Stimulated activated CD8-positive, alpha-beta memory T cell treated with anti-CD3 and anti-CD28 coated beads, Interleukin-4, amount 100 ng/mL, for 48 hours (primary cell): ENCODE data around the gene ZG16B.

Experiments used
- DNase-seq: peaks from one replicate; pipeline ENCODE4 v3.0.0-alpha.2; 2020

ZG16B gene

GRCh38 chr16:2848933-2849725, 19.0 kb downstream of the ZG16B start:
- DNase-seq: no peak

- no peak for DNase-seq
These were observed 22.1 kb downstream of the ZG16B start for GRCh38 chr16:2852003-2852730.

DNA sequence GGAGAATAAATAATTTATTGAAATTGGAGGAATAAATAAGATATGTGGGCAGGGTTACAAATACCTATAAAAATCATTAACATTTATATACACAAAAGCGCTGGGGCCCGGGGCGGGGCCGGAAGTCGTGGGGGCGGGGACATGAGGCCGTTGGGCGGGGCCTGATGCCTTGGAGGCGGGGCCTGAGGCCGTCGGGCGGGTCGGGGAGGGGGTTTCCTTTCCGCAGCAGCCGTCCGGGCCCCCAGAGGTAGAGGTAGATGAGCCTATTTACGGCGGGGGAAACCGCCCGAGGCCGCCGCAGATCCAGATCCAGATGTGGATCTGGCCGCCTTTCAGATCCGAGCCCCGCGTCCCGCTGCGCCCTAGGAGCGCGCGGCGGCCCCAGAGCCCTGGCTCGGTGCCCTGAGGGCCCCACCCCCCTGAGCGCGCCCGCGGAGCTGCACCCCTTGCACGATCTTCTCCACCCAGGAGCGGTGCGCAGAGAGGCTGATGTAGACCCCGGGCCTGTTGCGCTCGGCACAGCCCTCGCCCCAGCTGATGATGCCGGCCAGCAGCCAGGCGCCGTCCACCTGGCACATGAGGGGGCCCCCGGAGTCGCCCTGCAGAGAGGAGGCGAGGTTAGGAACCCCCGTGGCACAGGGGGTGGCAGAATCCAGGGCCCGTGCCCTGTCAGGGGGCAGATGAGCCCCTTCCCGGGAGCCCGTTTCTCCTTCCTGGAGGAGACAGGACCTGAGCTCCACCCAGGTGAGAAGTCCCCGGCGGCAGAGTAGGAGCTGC, 22.8 kb downstream of the ZG16B start:
- no peak for DNase-seq

GRCh38 chr16:2853531-2854073, 23.5 kb downstream of the ZG16B start:
- DNase-seq: no peak

GRCh38 chr16:2854700-2855309, 24.7 kb downstream of the ZG16B start:
- DNase-seq: peak; percentile 66

- no peak for DNase-seq
These were observed 25.4 kb downstream of the ZG16B start for GRCh38 chr16:2855536-2855935.

DNA sequence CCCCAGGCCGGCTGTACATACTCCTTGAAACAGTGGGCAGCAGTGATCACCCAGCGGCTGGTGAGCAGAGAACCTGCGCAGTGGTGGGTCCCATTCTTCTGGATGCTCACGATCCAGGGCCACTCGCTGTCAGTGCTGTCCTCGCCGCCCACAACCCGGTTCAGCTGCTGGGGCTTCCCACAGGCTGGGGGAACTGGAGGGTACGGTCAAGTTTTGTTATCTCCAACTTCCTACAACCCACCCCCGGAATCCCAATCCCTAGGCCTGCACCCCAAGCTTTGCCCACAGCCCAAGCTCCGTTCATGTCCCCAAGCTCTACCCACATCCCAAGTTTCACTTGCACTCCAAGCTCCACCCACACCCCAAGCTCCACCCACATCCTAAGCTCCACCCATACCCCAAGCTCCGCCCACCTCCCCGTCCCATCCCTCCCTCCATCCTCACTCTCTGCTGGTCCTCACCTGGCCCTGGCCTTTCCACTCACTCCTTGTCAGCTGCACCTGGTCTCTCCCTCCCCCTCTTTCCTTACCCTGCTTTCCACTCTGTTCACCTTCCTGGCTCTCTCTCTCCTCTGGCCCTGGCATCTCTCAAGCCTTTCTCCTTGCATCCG, 26.1 kb downstream of the ZG16B start:
- peak; percentile 72 for DNase-seq

- no peak for DNase-seq
These were observed 26.8 kb downstream of the ZG16B start for GRCh38 chr16:2856686-2857450.

GRCh38 chr16:2857451-2858244, 27.5 kb downstream of the ZG16B start, which contains the start of gene PRSS22:
TSS of gene PRSS22 (minus strand) at chr16:2858170. CDS start at chr16:2858104, 66 bp downstream.
- no peak for DNase-seq

GRCh38 chr16:2858245-2859025, 28.3 kb downstream of the ZG16B start:
- no peak for DNase-seq

DNA sequence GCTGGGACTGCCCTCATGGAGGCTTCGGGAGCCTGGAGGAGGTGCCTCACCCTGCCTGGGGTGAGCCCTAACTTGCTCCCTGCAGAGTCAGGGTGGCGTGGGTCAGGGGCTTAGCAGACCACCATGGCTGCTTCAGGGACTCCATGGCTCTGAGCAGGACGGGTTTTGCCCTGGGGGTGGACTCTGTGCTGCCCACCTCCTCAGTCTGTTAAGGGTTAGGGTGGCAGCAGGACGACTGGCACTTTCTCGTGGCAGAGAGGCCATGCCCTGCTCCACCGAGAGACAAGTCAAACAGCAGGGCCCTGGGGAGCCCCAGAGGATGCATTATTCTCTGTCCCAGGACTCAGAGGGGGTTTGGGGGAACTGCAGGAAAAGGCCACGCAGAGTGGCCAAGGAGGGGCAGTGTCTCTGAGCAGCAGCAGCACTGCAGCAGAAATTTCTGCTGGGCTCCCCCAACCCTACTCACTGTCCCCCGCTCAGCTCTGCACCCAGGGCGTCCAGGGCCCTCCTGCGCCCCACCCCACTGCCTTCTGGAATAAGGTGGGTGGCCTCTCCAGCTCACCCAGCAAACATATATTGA, 29.7 kb downstream of the ZG16B start:
- DNase-seq: no peak

- no peak for DNase-seq
These were observed 30.9 kb downstream of the ZG16B start for GRCh38 chr16:2860826-2861567.

DNA sequence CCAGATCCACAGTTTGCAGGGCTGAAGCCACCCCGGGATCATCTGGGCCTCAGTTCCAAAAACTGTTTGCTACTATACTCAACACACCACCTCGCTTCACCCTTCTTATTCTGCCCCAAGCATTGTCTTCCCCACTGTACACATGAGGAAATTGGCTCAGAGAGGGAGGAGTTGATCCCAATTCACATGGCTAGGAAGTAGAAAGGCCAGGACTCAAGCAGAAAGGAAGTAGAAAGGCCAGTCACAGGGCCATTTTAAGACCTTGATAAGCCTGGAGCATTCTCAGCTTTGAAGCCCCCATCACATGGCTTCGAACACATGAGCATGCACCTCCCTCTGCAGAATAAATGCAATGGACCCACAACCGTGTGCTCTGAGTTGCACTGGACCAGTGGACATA, 35.5 kb downstream of the ZG16B start:
- DNase-seq: no peak

DNA sequence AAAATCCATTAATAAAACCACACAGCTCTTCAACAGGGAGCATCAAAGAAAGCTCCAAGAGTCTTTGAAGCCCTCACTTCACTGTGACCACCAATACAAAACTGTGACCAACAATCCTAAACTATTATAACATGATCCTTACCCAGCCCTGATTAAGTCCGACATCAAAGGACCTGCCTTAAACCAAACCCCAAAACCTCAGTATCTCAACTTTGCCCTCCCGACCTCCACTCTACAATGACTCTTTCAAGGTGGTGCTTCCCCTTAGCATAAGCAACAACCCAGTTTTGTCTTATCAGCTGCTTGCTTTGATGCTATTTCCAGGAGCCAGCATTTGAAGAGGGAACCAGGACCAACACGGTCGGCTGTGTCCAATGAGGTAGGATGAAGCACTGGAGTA, 36.3 kb downstream of the ZG16B start:
- no peak for DNase-seq

DNA sequence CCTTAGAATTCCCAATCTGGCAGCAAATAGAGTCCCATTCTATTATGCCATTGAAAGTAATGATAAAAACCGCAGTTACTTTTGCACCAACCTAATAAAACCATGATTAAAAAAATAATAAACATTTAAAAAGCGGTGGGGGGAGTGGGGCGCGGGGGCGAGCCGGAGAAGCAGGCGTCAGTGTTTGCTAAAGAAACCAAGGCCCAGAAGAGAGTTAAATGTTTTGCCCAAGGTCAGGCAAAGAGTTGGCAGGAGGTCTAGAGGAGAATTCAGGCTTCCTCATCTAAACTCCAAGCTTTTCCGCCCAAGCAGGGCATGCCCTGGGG, 37.5 kb downstream of the ZG16B start:
- DNase-seq: no peak

- DNase-seq: peak; percentile 99
These were observed 38.1 kb downstream of the ZG16B start for GRCh38 chr16:2867987-2868789.

GRCh38 chr16:2871926-2872325, 41.8 kb downstream of the ZG16B start:
- no peak for DNase-seq
